B cell (primary cell): Measurements from ENCODE around the gene IFT20. TPM values are rescaled to one million over a fixed set of nuclear protein-coding genes. Genes with fewer than 3 reads are reported as not detected.
A peak's percentile ranks its signal among the peaks of the same experiment; 100 is the strongest.

ENCODE experiments used
- ATAC-seq: fragments of 200-7000 bp; cut with Tn5 transposase; one replicate; pipeline ENCODE4 v1.10.0; 2021; ENCODE audit warnings: low read depth, mild to moderate bottlenecking, moderate number of reproducible peaks, moderate library complexity
- CTCF ChIA-PET: fragments of 350-600 bp; sonication (Branson Sonifier 250); formaldehyde crosslinking; loops from one replicate; lab custom pipeline; 2021; ENCODE audit warnings: antibody characterized with exemption, inconsistent platforms; lab: Charles Lee
- POLR2A ChIA-PET: fragments of 350-600 bp; sonication (Branson Sonifier 250); formaldehyde crosslinking; loops from one replicate; lab custom pipeline; 2021; ENCODE audit warnings: antibody characterized with exemption; lab: Charles Lee
- DNase-seq: peaks from one replicate; pipeline ENCODE4 v3.0.0; 2013
- H2AFZ ChIP-seq: 2 replicates; pipeline ENCODE4 v1.6.1; 2012; ENCODE audit warnings: mild to moderate bottlenecking, low read depth, low read length; ENCODE audit not compliant: insufficient read depth, poor library complexity, severe bottlenecking
- H3K27ac ChIP-seq, 2 donors: 1 replicate in 1 of 2; 2 replicates in 1 of 2; pipeline ENCODE4 v1.5.1; 2012 to 2013; ENCODE audit warnings: low read length in 2 of 2, mild to moderate bottlenecking in 2 of 2, moderate library complexity in 1 of 2
- H3K27me3 ChIP-seq, 4 experiments: fragments of 200-600 bp in 1 of 4; sonication (generic) in 1 of 4; replicated peaks in 1 of 4; 1 replicate in 2 of 4; 2 replicates in 2 of 4; pipeline versions ENCODE4 v1.6.1 to v1.7.0; 2013 to 2016; ENCODE audit warnings: low read length in 3 of 4, mild to moderate bottlenecking in 2 of 4, mixed read lengths in 1 of 4, moderate library complexity in 1 of 4; ENCODE audit not compliant: insufficient read depth in 4 of 4, control insufficient read depth in 3 of 4; ENCODE audit errors: control extremely low read depth in 1 of 4
- H3K36me3 ChIP-seq, 2 experiments: replicated peaks in 1 of 2; 1 replicate in 1 of 2; 2 replicates in 1 of 2; pipeline versions ENCODE4 v1.6.1 to v1.7.1; 2013; ENCODE audit warnings: low read length in 1 of 2; ENCODE audit not compliant: insufficient read depth in 2 of 2, control insufficient read depth in 1 of 2; ENCODE audit errors: control extremely low read depth in 1 of 2, extremely low read depth in 1 of 2
- H3K4me1 ChIP-seq, 2 donors: fragments of 200-600 bp in 1 of 2; sonication (generic) in 1 of 2; 1 replicate in 1 of 2; 2 replicates in 1 of 2; pipeline versions ENCODE4 v1.5.1 to v1.6.1; 2013 to 2017; ENCODE audit warnings: low read length in 2 of 2; ENCODE audit not compliant: control insufficient read depth in 2 of 2, insufficient read depth in 2 of 2
- H3K4me2 ChIP-seq: replicated peaks from 2 replicates; pipeline ENCODE3; 2012; ENCODE audit warnings: mild to moderate bottlenecking, low read depth, low read length; ENCODE audit not compliant: poor library complexity, severe bottlenecking
- H3K4me3 ChIP-seq, 5 experiments: fragments of 200-600 bp in 1 of 5; sonication (generic) in 1 of 5; 1 replicate in 3 of 5; 2 replicates in 2 of 5; pipeline versions ENCODE4 v1.5.1 to v1.7.0; 2011 to 2016; ENCODE audit warnings: low read length in 4 of 5, mild to moderate bottlenecking in 4 of 5, low read depth in 2 of 5, control low read depth in 1 of 5, moderate library complexity in 1 of 5; ENCODE audit not compliant: insufficient read depth in 1 of 5; ENCODE audit errors: control extremely low read depth in 1 of 5, extremely low read depth in 1 of 5
- H3K79me2 ChIP-seq: fragments of 200-600 bp; sonication (generic); one replicate; pipeline ENCODE4 v1.6.0; 2016; ENCODE audit warnings: low read length; ENCODE audit not compliant: control insufficient read depth, insufficient read depth
- H3K9ac ChIP-seq: fragments of 200-600 bp; sonication (generic); 2 replicates; pipeline ENCODE4 v1.6.1; 2017; ENCODE audit warnings: mild to moderate bottlenecking, low read length, moderate library complexity
- H3K9me3 ChIP-seq, 3 donors: one replicate each; pipeline versions ENCODE4 v1.6.1 to v1.7.1; 2013; ENCODE audit warnings: low read length in 2 of 3; ENCODE audit not compliant: control insufficient read depth in 2 of 3, insufficient read depth in 1 of 3; ENCODE audit errors: control extremely low read depth in 1 of 3
- H4K20me1 ChIP-seq: 2 replicates; pipeline ENCODE4 v1.6.0; 2012; ENCODE audit warnings: mild to moderate bottlenecking, low read length; ENCODE audit not compliant: insufficient read depth, control insufficient read depth, poor library complexity, severe bottlenecking
- H3K27ac Mint-ChIP-seq: one replicate; pipeline ENCODE4 v1.8.0; 2021; ENCODE audit warnings: mixed read lengths
- H3K27me3 Mint-ChIP-seq: one replicate; pipeline ENCODE4 v1.8.0; 2021; ENCODE audit warnings: mixed read lengths
- H3K4me1 Mint-ChIP-seq: one replicate; pipeline ENCODE4 v1.8.0; 2021; ENCODE audit warnings: mixed read lengths
- H3K4me3 Mint-ChIP-seq: one replicate; pipeline ENCODE4 v1.8.0; 2021; ENCODE audit warnings: mixed read lengths
- H3K9me3 Mint-ChIP-seq: one replicate; pipeline ENCODE4 v1.8.0; 2022; ENCODE audit warnings: mixed read lengths; ENCODE audit not compliant: insufficient read depth
- CTCF ChIP-seq: fragments of 200-600 bp; IDR thresholded peaks from one replicate; pipeline ENCODE4 v1.8.0; 2022; ENCODE audit warnings: antibody characterized with exemption, mild to moderate bottlenecking
- EZH2 ChIP-seq: IDR thresholded peaks from 2 replicates; pipeline ENCODE4 v1.6.1; 2012; ENCODE audit warnings: borderline replicate concordance, low read depth, mild to moderate bottlenecking, moderate library complexity, low read length; ENCODE audit not compliant: insufficient read depth, poor library complexity, severe bottlenecking
- WGBS: methylation state at CpG from one replicate; pipeline ENCODE4 v1.1.5; 2013; ENCODE audit warnings: missing lambda C conversion rate; ENCODE audit not compliant: insufficient coverage; 5-methylcytosine and 5-hydroxymethylcytosine counted together
- intact Hi-C: fragments of 100-400 bp; cut with micrococcal nuclease; formaldehyde crosslinking; loops from one replicate; pipeline ENCODE4 v1.10.0; 2022
- polyA plus RNA-seq: library from polyadenylated mRNA; depleted of rRNA; stranded (reverse); fragments of >200 nt; gene quantifications from 2 replicates; pipeline ENCODE4 v1.2.3, GENCODE V29; 2012
- total RNA-seq, 2 donors: library from RNA; stranded (reverse); fragments of 120-200 nt in 1 of 2; gene quantifications; 1 replicate in 1 of 2; 2 replicates in 1 of 2; pipeline versions ENCODE4 v1.2.3 to v1.2.4, GENCODE V29; 2013 to 2022

Gene IFT20
- total and polyA plus RNA-seq, 2 donors (not counting 1 experiment from before 2014, with no cell fraction given): 35.9 to 52.6 TPM

GRCh38 chr17:28333083-28333746 is 2.1 kb downstream of the IFT20 start:
- Mint-ChIP-seq H3K4me1 (peaks cover 33% of the 10 kb centered on the region), H3K4me3 (peak overlapping the region; percentile 93), H3K27ac (no peak overlapping the region), H3K9me3 (no peaks in the 10 kb centered on the region), H3K27me3 (no peaks in the 10 kb centered on the region)
- H3K79me2 ChIP-seq: peaks cover 61% of the 10 kb centered on the region
- intact Hi-C loops: no loop called here
- no peaks in the 10 kb centered on the region for H3K27me3 ChIP-seq
- H3K36me3 ChIP-seq: peaks cover 0 to 33% of the 10 kb centered on the region in 2 experiments
- no peak overlapping the region for H3K27ac ChIP-seq
- H3K9me3 ChIP-seq: no peaks in the 10 kb centered on the region
- ATAC-seq (no peak), DNase-seq (no peak)
- no peak overlapping the region for H3K4me2 ChIP-seq
- peaks cover 19 to 24% of the 10 kb centered on the region in 2 donors for H3K4me1 ChIP-seq
- H3K9ac ChIP-seq: no peak overlapping the region
- no peak overlapping the region for H3K4me3 ChIP-seq
- 78% methylated on average over 1 of the region's 1 CpG for WGBS
- peaks cover 19% of the 10 kb centered on the region for H4K20me1 ChIP-seq
- CTCF ChIA-PET: interaction anchor here (0.6 kb wide), 1 partner anchor 1191 kb away, joined by 5 read pairs; no protein-coding TSS in a partner anchor
- POLR2A ChIA-PET: no interaction called here
- H2AFZ ChIP-seq: no peak overlapping the region
- TF ChIP-seq CTCF: no peak
- no peak for TF ChIP-seq EZH2

- DNase-seq (no peak), ATAC-seq (no peak)
- TF ChIP-seq CTCF: no peak
- no peak for TF ChIP-seq EZH2
- Histone ChIP-seq H3K79me2 (peaks cover 49% of the 10 kb centered on the region), H3K27me3 (no peaks in the 10 kb centered on the region), H3K4me1 (peaks cover 19 to 24% of the 10 kb centered on the region in 2 donors), H3K9me3 (no peaks in the 10 kb centered on the region), H3K4me2 (no peak overlapping the region), H3K36me3 (peaks cover 0 to 44% of the 10 kb centered on the region in 2 experiments), H3K27ac (no peak overlapping the region), H4K20me1 (peaks cover 14% of the 10 kb centered on the region), H3K9ac (no peak overlapping the region), H3K4me3 (no peak overlapping the region), H2AFZ (no peak overlapping the region)
- intact Hi-C loops: no loop called here
- CTCF ChIA-PET: interaction anchor here (1.1 kb wide), 1 partner anchor 85 kb away, joined by 3 read pairs; no protein-coding TSS in a partner anchor
- Mint-ChIP-seq H3K4me1 (peaks cover 30% of the 10 kb centered on the region), H3K27me3 (no peaks in the 10 kb centered on the region), H3K9me3 (no peaks in the 10 kb centered on the region), H3K4me3 (no peak overlapping the region), H3K27ac (peak overlapping the region; percentile 37)
- POLR2A ChIA-PET: no interaction called here
- 100% methylated on average over 3 of the region's 6 CpGs for WGBS
These were observed 3.3 kb downstream of the IFT20 start for GRCh38 chr17:28331891-28332420.
